HG02870 (cell line): Measurements from ENCODE around the gene SLC22A4.
A peak's percentile ranks its signal among the peaks of the same experiment; 100 is the strongest.

Source experiments
- ATAC-seq: cut with Tn5 transposase; IDR thresholded peaks from one replicate; pipeline ENCODE4 v1.9.1; 2021; ENCODE audit warnings: mild to moderate bottlenecking, moderate library complexity; ENCODE audit not compliant: unreplicated experiment

The SLC22A4 gene

DNA sequence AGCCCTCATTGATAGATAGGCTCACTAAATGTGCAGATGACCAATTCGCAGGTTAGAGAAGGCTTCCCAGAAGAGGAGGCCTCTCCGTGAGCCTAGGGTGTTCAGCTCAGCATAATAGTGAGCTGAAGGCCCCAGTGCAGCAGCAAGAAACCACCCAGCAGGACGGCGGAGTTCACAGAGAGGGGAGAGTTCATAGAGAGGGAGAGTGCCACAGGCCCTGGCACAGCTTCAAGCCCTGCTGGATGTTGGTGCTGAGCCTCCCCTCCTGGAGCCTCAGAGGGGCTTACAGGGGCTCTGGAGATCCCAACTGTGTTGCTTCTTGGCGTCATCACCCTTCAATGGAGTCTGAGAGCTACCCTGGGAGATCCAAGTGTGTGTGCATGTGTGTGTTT lies 77.4 kb downstream of the SLC22A4 start:
- ATAC-seq: no peak

- no peak for ATAC-seq
Measured at GRCh38 chr5:132372127-132372526, 77.9 kb downstream of the SLC22A4 start.

GRCh38 chr5:132372542-132372941 lies 78.3 kb downstream of the SLC22A4 start:
- ATAC-seq: no peak

DNA sequence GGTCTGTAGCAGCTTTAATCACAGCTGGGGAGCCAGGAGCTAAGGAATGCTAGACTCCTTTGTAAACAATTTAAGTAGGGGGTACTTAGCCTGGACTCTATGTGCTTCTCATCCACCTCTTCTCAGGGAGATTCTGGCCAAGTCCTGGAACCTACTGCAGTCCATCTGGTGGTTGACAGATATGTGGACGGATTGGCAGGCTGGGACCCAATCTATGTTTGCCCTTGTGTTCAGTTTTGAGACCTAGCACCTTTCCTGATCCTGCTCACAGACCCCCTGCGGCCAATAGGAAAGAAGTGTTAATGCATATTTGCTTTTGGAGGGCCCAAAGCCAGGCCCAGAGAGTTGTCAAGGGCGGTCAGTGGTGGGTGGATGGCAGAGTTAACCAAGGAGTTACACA lies 81.8 kb downstream of the SLC22A4 start:
- no peak for ATAC-seq

DNA sequence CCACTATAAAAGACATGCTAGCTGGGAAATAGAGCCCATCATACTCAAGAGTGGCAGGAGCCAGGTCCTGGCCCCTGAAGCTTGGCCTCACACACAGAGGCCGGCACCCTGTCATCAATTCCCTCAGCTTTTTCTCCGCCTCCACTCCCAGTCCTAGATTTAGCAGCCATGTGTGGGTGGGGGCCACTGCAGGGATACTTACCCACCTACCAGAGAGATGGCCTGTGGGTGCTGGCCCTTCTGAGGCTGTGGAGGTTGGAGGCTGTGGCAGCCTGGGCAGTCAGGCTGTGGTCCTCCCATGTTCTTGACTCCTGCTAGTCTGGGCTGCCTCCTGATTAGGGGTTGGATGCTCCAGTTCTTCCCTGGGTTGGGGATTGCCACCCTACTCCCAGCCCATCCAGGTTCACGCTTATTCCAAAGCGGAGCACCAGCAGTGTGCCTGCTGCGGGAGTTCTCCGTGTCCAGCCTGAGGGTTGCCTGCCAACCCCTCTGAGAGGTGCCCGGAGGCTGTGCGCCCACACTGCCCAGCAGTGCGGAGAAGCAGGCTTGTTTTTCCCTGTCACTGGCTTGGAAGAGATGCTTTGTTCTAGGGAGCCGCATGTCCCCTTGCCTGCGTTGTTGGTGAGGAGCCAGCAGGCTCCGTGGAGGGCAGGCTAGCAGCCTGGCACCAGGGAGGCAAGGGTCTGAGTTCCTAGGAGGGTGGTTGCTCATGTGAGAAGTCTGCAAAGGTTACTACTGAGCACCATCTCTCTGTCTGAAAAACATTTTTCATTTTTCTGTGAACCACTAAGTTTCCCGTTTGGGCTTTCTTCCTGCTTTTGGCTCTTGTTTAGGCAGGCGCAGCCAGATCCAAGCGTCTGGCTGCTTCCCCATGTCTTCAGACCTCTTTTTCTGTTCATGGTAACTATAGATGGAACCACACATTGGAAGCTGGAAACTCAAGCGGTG lies 82.8 kb downstream of the SLC22A4 start:
- no peak for ATAC-seq

GRCh38 chr5:132377738-132378137 lies 83.5 kb downstream of the SLC22A4 start:
- ATAC-seq: no peak

DNA sequence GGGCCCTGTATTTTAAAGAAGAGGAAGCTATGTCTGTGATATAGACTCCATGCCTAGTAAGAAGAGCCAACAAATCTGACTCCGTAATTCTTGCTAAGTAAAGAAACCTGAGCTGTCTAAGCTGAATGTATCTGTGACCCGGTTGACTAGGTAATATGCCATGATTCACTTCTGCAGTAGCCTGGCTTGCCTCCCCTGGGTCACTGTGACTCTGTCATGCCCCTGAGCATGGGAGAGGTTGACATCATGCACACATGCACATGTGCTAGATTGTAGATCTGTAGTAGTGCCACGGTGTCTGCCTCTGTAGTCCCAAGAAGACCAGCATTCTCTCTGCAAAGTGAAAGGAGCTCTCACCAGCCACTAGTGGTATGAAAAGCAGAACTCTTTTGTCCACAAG lies 84.4 kb downstream of the SLC22A4 start:
- ATAC-seq: no peak

DNA sequence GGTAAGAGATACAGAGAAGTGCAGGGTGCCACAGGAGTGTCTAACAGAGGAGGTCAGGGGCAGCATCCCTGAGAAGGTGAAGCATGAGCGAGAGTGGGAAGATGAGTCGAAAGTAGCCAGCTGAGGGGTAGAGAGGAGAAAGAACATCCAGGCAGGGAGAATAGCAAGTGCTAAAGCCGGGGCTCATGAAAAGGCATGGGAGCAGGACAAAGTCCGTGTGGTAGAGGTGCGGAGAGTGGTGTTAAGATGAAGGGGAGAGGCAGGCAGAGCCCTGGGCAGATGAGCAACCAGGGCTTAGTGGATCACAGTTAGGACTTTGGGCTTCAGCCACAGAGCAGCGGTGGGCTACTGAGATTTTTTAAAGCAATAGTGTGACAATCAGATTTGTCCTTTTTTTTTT lies 85.9 kb downstream of the SLC22A4 start:
- no peak for ATAC-seq

- ATAC-seq: no peak
Measured at GRCh38 chr5:132380741-132381140, 86.5 kb downstream of the SLC22A4 start.

DNA sequence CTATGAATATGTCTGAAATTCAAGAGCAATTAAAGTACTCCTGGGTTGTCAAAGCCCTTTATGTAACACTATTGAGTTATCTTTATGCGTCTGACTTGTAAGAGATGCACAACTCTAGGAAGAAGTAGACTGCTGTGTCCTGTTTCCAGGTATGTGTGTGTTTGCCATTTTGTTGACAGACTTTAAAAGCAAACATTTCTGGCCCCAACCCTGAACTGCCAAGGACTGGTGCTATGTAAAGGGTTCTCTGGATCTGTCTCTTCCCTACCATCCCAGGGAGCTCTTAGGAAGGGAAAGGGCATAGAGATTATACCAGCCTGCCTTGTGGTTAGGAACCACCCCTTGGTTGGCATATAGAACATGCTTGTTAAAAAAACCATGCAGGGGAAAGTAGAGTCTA lies 87.4 kb downstream of the SLC22A4 start:
- no peak for ATAC-seq

DNA sequence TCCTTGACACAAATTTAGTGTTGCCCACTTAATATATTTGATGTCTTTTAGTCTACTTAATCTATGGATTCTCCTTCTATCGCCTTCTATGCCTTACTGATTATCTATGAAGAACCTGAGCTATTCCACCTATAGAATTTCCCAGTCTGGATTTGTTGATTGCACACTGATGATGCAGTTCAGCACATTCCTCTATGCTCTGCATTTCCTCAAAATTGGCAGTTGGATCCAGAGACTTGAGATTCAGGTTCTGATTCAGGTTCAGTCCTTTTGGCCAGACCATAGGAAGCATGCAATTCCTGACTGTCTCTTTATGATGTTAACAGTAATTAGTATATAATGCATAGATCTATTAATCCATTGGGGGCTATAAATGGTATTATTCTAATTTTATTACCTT lies 89.1 kb downstream of the SLC22A4 start:
- no peak for ATAC-seq

- no peak for ATAC-seq
Measured at GRCh38 chr5:132383984-132384383, 89.8 kb downstream of the SLC22A4 start.

- no peak for ATAC-seq
Measured at GRCh38 chr5:132384506-132385050, 90.4 kb downstream of the SLC22A4 start.

DNA sequence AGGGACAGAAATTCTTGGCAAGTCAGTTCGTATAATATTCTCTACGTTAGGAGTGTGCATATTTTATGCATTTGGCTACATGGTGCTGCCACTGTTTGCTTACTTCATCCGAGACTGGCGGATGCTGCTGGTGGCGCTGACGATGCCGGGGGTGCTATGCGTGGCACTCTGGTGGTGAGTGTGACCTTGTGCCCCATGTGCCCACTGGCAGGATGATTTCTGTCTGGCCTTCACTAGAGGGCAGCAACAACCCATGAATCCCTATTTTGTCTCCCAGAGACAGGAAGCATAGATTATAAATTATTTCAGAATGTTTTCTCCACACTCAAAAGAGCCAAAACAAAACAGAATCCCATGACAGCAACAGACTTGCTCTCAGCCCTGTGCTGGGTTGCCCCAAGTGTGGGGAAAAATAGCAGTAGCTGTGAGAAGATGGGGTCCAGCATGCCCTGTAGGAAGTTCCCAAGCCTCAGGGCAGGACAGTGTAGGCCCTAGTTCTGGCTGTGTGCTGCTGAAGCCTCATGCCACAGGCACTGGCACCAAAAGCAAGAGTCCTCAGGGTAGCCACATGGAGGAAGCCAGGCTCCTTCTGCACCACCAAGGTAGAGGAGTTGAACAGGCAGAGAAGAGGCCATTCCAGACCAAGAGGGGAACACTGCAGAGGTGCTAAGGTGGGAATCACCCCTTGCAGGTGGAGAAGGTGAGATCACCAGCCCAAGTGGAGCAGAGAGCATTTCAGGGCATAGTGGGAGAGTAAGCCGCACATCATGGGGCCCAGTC lies 91.3 kb downstream of the SLC22A4 start:
- ATAC-seq: no peak

DNA sequence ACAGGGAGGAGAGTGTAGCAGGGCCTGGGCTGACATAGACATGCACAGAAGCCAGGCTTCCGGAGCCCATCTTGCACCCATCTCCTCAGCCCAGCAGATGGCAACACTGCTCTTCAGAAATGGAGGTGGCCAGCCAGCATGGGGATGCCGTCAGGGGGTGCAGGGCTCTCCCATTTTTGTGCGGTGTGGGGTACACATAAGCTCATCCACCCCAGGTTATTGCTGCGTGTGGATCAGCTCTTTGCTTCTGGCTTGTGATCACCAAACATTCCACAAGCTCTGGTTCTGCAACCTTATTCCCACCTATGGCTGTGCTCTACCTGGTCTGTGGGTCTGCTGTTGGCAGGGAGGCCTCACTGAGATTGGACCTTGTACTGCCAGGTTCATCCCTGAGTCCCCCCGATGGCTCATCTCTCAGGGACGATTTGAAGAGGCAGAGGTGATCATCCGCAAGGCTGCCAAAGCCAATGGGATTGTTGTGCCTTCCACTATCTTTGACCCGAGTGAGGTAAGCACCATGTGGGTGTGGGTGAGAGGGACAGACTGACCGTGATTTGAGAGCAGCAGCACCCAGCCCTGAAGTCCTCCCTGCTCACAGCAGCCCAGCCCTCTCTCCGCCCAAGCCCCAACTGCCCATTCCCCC lies 92.6 kb downstream of the SLC22A4 start:
- peak; percentile 95 for ATAC-seq

DNA sequence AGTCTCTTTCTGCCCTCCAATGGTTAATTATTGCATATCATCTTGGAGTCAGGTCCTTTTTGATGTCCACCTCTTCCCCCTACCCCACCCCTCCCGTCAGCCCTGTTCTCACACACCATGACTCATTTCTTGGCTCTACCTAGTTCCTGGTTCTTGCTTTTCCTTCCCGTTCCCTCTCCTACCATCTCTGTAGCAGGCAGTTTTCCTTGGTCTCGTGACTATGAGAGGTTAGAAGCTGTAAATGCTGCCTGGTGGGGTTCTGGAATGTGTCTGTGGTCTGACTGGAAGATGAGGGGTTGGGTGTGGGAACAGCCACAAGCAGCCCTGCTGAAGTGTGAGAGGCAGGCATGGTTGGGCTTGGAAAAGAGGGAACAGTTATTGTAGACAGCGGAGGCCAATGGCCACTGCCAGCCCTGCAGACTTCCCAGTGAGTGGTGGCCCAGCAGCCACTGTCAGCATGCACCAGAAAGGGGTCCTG lies 93.5 kb downstream of the SLC22A4 start:
- no peak for ATAC-seq

GRCh38 chr5:132388244-132389050 lies 94.3 kb downstream of the SLC22A4 start:
- no peak for ATAC-seq

- no peak for ATAC-seq
Measured at GRCh38 chr5:132389051-132389331, 94.8 kb downstream of the SLC22A4 start.

DNA sequence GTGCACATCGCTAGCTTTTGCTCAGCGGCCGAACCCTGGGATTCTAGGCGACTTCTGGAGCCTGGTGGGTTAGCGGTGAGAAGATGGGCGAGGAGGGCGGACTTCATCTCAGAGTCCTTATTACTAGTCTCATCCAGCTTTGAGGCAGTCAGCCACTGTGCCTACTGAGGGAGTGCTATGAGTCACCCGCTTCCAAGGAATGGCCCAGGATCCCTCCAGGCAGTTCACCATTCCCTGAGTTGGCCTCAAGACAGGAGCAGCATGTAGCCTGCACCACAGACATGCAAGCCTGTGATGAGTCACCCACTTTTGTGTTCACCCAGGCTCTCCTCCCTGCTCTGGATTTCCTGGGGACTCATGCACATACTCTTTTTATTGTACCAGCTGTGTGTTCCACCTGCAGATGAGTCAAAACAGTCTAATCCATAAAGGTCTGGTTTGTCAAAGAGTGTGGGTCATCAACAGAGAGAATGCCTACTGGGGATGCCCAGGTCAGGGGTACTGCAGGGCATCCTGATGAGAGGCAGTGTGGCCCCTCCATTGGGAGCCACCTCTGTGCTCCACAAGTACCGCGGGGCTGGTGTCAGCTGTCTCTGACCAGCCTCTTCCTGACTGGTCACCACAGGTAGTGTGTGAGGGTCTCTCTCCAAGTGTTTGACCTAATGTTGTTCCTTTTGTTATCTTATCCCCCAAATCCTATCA lies 95.5 kb downstream of the SLC22A4 start:
- no peak for ATAC-seq

- no peak for ATAC-seq
Measured at GRCh38 chr5:132391247-132391646, 97.1 kb downstream of the SLC22A4 start.
